Measurements from ENCODE around the gene EXOC2. TPM values are rescaled to one million over a fixed set of nuclear protein-coding genes. Genes with fewer than 3 reads are reported as not detected.

EXOC2 gene
- total RNA-seq, 1 experiment from 2014 or later, result 24.5 TPM

DNA sequence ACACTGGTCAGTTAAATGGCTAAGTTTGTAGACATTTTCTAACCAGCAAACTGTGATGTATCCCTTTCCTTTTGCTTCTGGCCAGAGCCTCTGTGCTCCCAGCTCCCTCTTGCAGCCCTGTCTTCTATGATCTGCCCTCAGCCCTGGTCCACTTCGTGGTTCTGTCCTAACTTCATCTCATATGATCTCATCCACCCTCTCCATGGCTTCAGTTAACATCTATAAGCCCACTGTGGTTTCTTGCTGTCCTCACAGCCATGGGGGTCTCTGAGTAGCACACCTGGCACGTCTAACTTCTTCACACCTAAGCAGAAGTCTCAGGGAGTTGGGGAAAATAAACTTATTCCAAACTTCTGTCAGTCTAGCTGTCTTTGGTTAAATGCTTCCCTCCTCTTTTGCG is 219.6 kb downstream of the EXOC2 start:
- no peaks in the 10 kb centered on the region for H3K9me3 ChIP-seq (ENCODE audit: control insufficient read depth in 1 of 2, insufficient read depth in 1 of 2, low read depth in 1 of 2, low read length in 2 of 2)
- no peaks in the 10 kb centered on the region for H3K4me1 ChIP-seq (ENCODE audit: control insufficient read depth in 1 of 2, insufficient read depth in 2 of 2, low read length in 2 of 2)
- no peaks in the 10 kb centered on the region for H3K36me3 ChIP-seq (ENCODE audit: control insufficient read depth in 1 of 2, insufficient read depth in 2 of 2, low read length in 2 of 2)
- no peak for ATAC-seq
- no peak for DNase-seq (ENCODE audit: low read depth, low spot score)
- ChIA-PET CTCF (no interaction called here), POLR2A (no interaction called here), RAD21 (ENCODE audit: low non-redundant PET in 1 of 2, low total read pairs in 2 of 2, uncharacterized antibody in 2 of 2, unreplicated experiment in 2 of 2) (no interaction called here)
- no peak overlapping the region for H3K27ac ChIP-seq (ENCODE audit: low read depth, low read length)
- no TSS peak for BruUV-seq (replicated peaks)
- intact Hi-C loops (cut with micrococcal nuclease), result no loop called here
- H3K79me2 ChIP-seq (ENCODE audit: insufficient read depth, low read length), result no peaks in the 10 kb centered on the region
- no peak for TF ChIP-seq EGR1 (IDR thresholded peaks at IDR 0.05; ENCODE audit: low read depth)
- TF ChIP-seq, protein P1, sequence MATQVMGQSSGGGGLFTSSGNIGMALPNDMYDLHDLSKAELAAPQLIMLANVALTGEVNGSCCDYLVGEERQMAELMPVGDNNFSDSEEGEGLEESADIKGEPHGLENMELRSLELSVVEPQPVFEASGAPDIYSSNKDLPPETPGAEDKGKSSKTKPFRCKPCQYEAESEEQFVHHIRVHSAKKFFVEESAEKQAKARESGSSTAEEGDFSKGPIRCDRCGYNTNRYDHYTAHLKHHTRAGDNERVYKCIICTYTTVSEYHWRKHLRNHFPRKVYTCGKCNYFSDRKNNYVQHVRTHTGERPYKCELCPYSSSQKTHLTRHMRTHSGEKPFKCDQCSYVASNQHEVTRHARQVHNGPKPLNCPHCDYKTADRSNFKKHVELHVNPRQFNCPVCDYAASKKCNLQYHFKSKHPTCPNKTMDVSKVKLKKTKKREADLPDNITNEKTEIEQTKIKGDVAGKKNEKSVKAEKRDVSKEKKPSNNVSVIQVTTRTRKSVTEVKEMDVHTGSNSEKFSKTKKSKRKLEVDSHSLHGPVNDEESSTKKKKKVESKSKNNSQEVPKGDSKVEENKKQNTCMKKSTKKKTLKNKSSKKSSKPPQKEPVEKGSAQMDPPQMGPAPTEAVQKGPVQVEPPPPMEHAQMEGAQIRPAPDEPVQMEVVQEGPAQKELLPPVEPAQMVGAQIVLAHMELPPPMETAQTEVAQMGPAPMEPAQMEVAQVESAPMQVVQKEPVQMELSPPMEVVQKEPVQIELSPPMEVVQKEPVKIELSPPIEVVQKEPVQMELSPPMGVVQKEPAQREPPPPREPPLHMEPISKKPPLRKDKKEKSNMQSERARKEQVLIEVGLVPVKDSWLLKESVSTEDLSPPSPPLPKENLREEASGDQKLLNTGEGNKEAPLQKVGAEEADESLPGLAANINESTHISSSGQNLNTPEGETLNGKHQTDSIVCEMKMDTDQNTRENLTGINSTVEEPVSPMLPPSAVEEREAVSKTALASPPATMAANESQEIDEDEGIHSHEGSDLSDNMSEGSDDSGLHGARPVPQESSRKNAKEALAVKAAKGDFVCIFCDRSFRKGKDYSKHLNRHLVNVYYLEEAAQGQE (IDR thresholded peaks at IDR 0.05; ENCODE audit: low read depth), result no peak
- no peak for TF ChIP-seq ZNF274 (IDR thresholded peaks at IDR 0.05; ENCODE audit: low read depth, low read length)
- TF ChIP-seq ZFX (IDR thresholded peaks at IDR 0.05), result no peak
- TF ChIP-seq EZH2phosphoT487 (IDR thresholded peaks at IDR 0.05; ENCODE audit: borderline replicate concordance), result no peak
- no peak for TF ChIP-seq CBX3 (IDR thresholded peaks at IDR 0.05; ENCODE audit: low read depth)
- TF ChIP-seq SP1 (IDR thresholded peaks at IDR 0.05; ENCODE audit: low read depth), result no peak
- no peak for TF ChIP-seq FOSL1 (IDR thresholded peaks at IDR 0.05; ENCODE audit: low read depth)
- TF ChIP-seq, protein P2, sequence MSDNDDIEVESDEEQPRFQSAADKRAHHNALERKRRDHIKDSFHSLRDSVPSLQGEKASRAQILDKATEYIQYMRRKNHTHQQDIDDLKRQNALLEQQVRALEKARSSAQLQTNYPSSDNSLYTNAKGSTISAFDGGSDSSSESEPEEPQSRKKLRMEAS (IDR thresholded peaks at IDR 0.05), result no peak
- TF ChIP-seq TCF7L2 (IDR thresholded peaks at IDR 0.05; ENCODE audit: borderline replicate concordance, extremely low read depth, insufficient read depth, insufficient read length), result no peak
- no peak overlapping the region for H2AFZ ChIP-seq (ENCODE audit: low read depth, low read length, poor library complexity, severe bottlenecking)
- H3K9ac ChIP-seq (ENCODE audit: low read length), result no peak overlapping the region
- H3K27me3 ChIP-seq (ENCODE audit: insufficient read depth, low read length), result no peaks in the 10 kb centered on the region
- no peaks in the 10 kb centered on the region for H4K20me1 ChIP-seq (ENCODE audit: insufficient read depth)
- H3K4me3 ChIP-seq (replicated peaks in 1 of 2; ENCODE audit: low read depth in 1 of 2, low read length in 2 of 2), result no peak overlapping the region
- H3K4me2 ChIP-seq (ENCODE audit: low read length), result no peak overlapping the region
- no peaks in the 10 kb centered on the region for H3K9me2 ChIP-seq (ENCODE audit: insufficient read depth)

All from HCT116 (cell line).